GM06990 (cell line): ENCODE measurements around the gene GPN1.

Experiments
- DNase-seq: peaks from one replicate; pipeline ENCODE4 v3.0.0-alpha.2; 2011; ENCODE audit not compliant: insufficient read length; ENCODE audit errors: extremely low read depth
- H3K27me3 ChIP-seq: replicated peaks from 2 replicates; pipeline ENCODE4 v1.6.0; 2011; ENCODE audit warnings: low read length; ENCODE audit not compliant: control insufficient read depth, insufficient read depth
- H3K36me3 ChIP-seq: 2 replicates; pipeline ENCODE4 v1.5.1; 2011; ENCODE audit warnings: low read length; ENCODE audit not compliant: control insufficient read depth, insufficient read depth
- H3K4me3 ChIP-seq: replicated peaks from 2 replicates; pipeline ENCODE4 v1.5.1; 2011; ENCODE audit warnings: low read depth, mild to moderate bottlenecking, control low read depth, low read length
- CTCF ChIP-seq: IDR thresholded peaks from 2 replicates; pipeline ENCODE4 v1.5.1; 2011; ENCODE audit warnings: low read length, control low read depth, mild to moderate bottlenecking, inconsistent platforms; ENCODE audit not compliant: insufficient read depth, poor library complexity, severe bottlenecking

Gene GPN1

GRCh38 chr2:27628767-27629709 lies at the start of gene GPN1, which contains the start of gene CCDC121:
Gene GPN1, plus strand, starts transcription at chr2:27629050. Its CDS starts 9 bp downstream, at chr2:27629059.
Gene CCDC121, minus strand, starts transcription at chr2:27629012. Its CDS starts 1,213 bp downstream, at chr2:27627799.
- no peak for TF ChIP-seq CTCF
- DNase-seq, result peak; percentile 90

GRCh38 chr2:27581417-27582128 lies 47.3 kb upstream of the GPN1 start:
- no peak for DNase-seq
- no peak for TF ChIP-seq CTCF
- H3K4me3 ChIP-seq, result no peak overlapping the region
- no peaks in the 10 kb centered on the region for H3K27me3 ChIP-seq
- no peaks in the 10 kb centered on the region for H3K36me3 ChIP-seq

More at GRCh38 chr2:27628767-27629709, at the start of gene GPN1, which contains the start of gene CCDC121:
- Histone ChIP-seq H3K27me3 (no peaks in the 10 kb centered on the region), H3K36me3 (peaks cover 3% of the 10 kb centered on the region), H3K4me3 (peak within 1 kb of the TSS; percentile 80)

- H3K27me3 ChIP-seq, result no peaks in the 10 kb centered on the region
- no peak for TF ChIP-seq CTCF
- no peaks in the 10 kb centered on the region for H3K36me3 ChIP-seq
- no peak for DNase-seq
- H3K4me3 ChIP-seq, result peak overlapping the region; percentile 92
These were observed 46.6 kb upstream of the GPN1 start for GRCh38 chr2:27582129-27582694.

- Histone ChIP-seq H3K27me3 (no peaks in the 10 kb centered on the region), H3K4me3 (peak within 1 kb of the TSS; percentile 92), H3K36me3 (no peaks in the 10 kb centered on the region)
- peak; percentile 92 for DNase-seq
- peak; percentile 10 for TF ChIP-seq CTCF
These were observed 46.0 kb upstream of the GPN1 start, which contains the start of gene ZNF512 for GRCh38 chr2:27582695-27583389. Gene ZNF512, plus strand, starts transcription at chr2:27583042. Its CDS starts 71 bp downstream, at chr2:27583113.

GRCh38 chr2:27583390-27583915 lies 45.4 kb upstream of the GPN1 start:
- TF ChIP-seq CTCF, result no peak
- DNase-seq, result no peak
- H3K4me3 ChIP-seq, result peak overlapping the region; percentile 92

More at GRCh38 chr2:27583390-27583915, 45.4 kb upstream of the GPN1 start:
- H3K36me3 ChIP-seq, result no peaks in the 10 kb centered on the region
- H3K27me3 ChIP-seq, result no peaks in the 10 kb centered on the region
